Ectodermal cell (in vitro differentiated cells): Measurements from ENCODE around the gene RNH1.

Experiments used
- H3K27ac ChIP-seq: 2 replicates; pipeline ENCODE4 v1.7.0; 2013; ENCODE audit warnings: mild to moderate bottlenecking, low read depth, low read length; ENCODE audit not compliant: insufficient read depth, poor library complexity, severe bottlenecking
- H3K27me3 ChIP-seq: 2 replicates; pipeline ENCODE4 v1.7.0; 2013; ENCODE audit warnings: mild to moderate bottlenecking, low read length; ENCODE audit not compliant: insufficient read depth, control insufficient read depth, poor library complexity, severe bottlenecking
- H3K36me3 ChIP-seq: one replicate; pipeline ENCODE4 v1.7.0; 2013; ENCODE audit warnings: low read length; ENCODE audit not compliant: control insufficient read depth, insufficient read depth
- H3K4me1 ChIP-seq: one replicate; pipeline ENCODE4 v1.7.0; 2013; ENCODE audit warnings: low read length; ENCODE audit not compliant: control insufficient read depth, insufficient read depth
- H3K4me3 ChIP-seq: 2 replicates; pipeline ENCODE4 v1.7.0; 2013; ENCODE audit warnings: low read depth, low read length, control low read depth; ENCODE audit not compliant: insufficient read depth
- H3K9me3 ChIP-seq: 2 replicates; pipeline ENCODE4 v1.7.0; 2013; ENCODE audit warnings: mild to moderate bottlenecking, low read length, moderate library complexity; ENCODE audit not compliant: control insufficient read depth
- WGBS, 2 experiments: methylation state at CpG; one replicate each; pipeline ENCODE4 v1.1.7; 2013; ENCODE audit warnings: missing lambda C conversion rate in 2 of 2; 5-methylcytosine and 5-hydroxymethylcytosine counted together

RNH1 gene

DNA sequence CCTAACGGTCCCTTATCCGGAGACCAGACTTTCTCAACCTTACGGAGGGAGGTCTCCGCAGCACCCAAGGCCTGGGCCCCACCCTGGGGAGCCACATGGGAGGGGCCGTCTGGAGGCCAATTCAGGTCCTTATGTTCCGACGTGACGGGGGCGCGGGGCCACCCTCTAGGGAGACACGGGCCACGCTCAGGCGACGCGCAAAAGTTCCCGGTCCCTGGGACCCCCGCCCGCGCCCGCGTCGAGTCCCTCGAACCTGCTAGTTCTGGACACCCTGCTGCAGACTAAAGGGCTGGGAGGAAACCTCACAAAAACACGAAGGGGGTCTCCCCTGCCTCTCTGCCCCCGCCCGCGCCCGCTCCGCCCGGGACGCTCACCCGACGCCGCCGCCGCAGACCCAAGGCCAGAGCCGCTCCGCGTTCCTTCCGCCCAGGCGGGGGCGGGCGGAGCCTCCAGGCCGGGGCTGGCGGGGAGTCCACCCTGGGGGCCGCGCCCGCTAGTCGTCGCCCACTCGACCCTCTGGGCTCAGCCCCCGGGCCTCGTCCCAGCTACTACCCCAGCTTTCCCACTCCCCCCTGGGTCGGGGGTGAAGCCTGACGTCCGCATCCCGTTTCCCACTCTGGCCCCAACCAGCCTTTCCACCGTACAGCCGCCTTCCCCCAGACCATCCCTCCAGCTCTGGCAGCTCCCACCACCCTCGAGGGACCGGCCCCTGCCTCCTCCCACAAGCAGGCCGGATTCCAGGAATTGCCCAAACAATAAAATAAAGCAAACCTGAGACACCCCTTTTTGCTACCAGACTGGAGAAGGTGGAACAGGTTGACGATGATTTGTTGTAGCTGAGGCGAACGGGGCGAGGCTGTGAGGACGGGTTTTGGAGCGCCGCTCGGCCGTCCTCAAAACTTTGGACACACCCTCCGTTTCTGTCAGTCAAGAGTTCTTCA is 2.7 kb downstream of the RNH1 start:
- peaks cover 11% of the 10 kb centered on the region for H3K4me1 ChIP-seq
- H3K9me3 ChIP-seq, result no peaks in the 10 kb centered on the region
- peaks cover 10% of the 10 kb centered on the region for H3K27me3 ChIP-seq
- 59 to 64% methylated on average over 72 of the region's 72 CpGs for WGBS, 2 experiments
- H3K4me3 ChIP-seq, result no peak overlapping the region
- no peak overlapping the region for H3K27ac ChIP-seq
- H3K36me3 ChIP-seq, result peaks cover 4% of the 10 kb centered on the region

DNA sequence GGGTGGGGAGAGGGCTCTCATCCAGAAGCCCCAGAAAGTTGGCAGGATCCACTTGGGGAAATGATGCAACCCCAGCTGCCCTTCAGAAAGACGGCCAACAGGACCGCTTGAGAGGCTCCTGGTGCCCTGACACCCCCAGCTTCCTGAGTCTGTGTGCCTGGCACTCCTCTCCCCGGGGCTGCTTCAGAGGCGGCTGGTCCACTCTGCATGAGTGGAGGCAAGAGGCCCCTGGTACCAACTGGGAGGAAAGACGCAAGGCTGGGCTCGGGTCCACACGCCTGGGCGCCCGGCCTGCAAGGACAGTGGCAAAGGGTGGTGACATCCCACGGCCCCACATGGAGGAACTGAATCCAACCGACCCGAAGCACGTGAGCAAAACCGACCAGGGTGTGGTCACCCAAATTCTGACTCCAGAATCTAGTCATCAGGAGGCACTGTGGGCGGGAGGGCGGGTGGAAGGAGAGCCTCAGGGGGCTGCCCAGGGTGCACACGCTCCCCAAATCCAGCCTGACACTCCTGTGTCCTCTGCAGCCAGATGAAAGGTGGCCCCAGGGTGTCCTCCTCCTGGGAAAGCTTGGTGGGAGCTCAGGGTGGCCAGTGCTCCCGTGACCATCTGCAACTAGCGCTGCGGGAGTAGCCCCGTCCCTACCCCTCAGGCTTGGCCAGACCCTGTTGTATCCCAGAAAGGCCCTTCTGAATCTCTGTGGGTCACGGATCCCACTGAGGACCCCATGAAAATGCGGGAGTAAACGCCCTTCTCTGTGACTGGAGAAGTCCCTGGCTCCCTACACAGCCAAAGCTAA is 3.7 kb downstream of the RNH1 start:
- Histone ChIP-seq H3K27ac (no peak overlapping the region), H3K27me3 (peaks cover 10% of the 10 kb centered on the region), H3K9me3 (no peaks in the 10 kb centered on the region), H3K36me3 (peaks cover 10% of the 10 kb centered on the region), H3K4me1 (peaks cover 11% of the 10 kb centered on the region), H3K4me3 (no peak overlapping the region)
- 94% methylated on average over 24 of the region's 24 CpGs for WGBS, 2 experiments

DNA sequence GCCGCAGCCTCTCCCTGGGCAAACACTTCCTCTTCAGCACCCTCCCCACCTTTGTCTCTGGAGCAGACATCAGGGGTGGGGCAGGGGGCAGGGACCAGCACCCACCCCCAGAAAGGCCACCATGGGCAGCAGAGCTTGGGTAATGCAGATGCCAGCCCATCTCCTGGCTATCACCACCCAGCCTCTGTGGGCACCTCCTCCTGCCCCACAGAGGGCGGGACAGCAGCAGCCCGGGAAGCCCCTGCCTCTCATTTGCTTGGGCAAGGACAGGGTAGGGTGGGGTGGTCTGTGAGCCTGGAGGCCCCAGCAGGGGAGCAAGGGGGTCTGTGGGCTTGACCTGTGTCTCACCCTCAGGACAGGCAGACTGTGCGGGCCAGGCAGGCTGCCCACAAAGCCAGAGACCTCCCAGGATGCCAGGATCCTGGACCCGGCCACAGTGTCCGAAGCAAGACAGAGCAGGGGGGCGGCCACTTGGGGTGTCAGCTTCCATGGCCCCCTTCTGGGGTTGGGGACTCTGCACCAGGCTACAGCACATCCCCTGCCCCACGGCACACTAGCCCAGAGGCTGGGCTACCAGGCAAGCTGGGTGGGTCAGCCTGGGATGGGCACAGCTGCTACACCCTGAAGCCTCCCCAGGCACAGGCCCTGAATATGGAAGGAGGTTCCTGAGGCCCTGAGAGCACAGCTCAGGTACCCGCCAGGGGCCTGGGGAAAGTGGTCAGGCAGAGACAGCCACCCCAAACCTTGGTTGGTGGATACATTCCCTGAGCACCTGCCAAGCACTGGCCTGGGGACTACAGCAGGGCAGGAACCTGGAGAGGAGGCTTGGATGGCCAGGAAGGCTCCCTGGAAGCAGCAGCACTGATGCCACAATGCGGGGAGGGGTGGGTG is 4.5 kb downstream of the RNH1 start:
- peaks cover 11% of the 10 kb centered on the region for H3K4me1 ChIP-seq
- peaks cover 10% of the 10 kb centered on the region for H3K27me3 ChIP-seq
- no peak overlapping the region for H3K4me3 ChIP-seq
- no peaks in the 10 kb centered on the region for H3K9me3 ChIP-seq
- 92 to 94% methylated on average over 10 of the region's 10 CpGs for WGBS, 2 experiments
- no peak overlapping the region for H3K27ac ChIP-seq
- H3K36me3 ChIP-seq, result peaks cover 18% of the 10 kb centered on the region

DNA sequence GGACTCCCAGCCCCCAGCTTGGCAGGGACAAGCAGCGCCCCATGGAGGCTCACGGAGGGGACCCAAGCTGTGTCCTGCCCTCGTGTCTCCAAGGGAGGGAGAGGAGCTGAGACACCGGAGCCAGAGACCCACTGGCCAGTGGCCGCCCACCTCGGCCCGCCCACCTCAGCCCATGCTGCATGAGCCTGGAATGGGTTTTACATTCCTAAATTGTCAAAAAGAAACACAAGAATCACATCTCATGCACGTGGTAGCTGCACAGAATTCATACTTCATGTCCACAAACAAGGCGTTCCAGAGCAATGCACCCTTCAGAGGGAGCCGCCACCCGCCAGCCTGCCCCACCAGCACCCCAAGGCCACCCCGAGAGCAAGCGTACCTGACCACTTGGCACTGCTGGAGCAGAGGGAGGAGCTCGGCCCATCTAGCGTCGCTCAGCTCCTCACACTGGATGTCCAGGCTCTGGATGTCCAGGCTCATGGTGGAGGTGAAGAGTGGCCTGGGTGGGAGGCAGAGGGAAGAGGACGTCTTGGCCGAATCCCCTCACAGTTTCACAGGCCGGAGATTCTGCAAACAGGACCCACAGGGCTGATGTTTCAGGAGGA is 5.3 kb downstream of the RNH1 start:
- WGBS, 2 experiments, result 88 to 89% methylated on average over 19 of the region's 19 CpGs
- Histone ChIP-seq H3K4me1 (peaks cover 11% of the 10 kb centered on the region), H3K36me3 (peaks cover 26% of the 10 kb centered on the region), H3K27ac (no peak overlapping the region), H3K9me3 (no peaks in the 10 kb centered on the region), H3K4me3 (no peak overlapping the region), H3K27me3 (peaks cover 10% of the 10 kb centered on the region)

DNA sequence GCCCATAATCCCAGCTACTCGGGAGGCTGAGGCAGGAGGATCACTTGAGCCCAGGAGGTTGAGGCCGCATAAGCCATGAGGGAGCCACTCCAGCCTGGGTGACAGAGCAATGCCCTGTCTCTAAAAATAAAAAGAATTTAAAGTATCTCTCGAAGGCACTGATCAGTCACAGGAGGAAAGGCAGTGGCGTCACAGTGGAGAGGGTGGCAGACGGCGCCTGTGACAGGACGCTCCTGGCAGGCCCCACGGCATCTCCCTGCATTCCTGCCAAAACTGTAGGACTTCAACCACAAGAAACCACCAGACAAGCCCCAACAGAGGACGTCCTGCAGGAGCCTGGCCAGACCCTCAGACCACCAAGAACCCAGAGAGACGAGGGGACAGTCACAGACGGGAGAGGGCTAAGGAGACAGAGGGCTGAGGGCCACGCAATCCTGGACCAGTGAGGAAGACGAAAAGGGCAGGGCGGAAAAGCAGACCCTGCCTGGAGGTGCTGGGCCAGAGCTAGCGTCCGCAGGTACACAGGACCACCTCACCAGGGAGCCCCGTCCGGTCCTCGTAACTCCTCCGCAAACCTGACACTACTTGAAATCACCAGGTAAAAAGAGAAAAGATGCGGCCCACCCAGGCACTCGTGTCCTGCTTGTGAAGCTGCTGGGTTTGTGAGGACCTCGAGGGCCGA is 5.9 kb downstream of the RNH1 start:
- 95% methylated on average over 24 of the region's 24 CpGs for WGBS, 2 experiments
- H3K36me3 ChIP-seq, result peaks cover 30% of the 10 kb centered on the region

DNA sequence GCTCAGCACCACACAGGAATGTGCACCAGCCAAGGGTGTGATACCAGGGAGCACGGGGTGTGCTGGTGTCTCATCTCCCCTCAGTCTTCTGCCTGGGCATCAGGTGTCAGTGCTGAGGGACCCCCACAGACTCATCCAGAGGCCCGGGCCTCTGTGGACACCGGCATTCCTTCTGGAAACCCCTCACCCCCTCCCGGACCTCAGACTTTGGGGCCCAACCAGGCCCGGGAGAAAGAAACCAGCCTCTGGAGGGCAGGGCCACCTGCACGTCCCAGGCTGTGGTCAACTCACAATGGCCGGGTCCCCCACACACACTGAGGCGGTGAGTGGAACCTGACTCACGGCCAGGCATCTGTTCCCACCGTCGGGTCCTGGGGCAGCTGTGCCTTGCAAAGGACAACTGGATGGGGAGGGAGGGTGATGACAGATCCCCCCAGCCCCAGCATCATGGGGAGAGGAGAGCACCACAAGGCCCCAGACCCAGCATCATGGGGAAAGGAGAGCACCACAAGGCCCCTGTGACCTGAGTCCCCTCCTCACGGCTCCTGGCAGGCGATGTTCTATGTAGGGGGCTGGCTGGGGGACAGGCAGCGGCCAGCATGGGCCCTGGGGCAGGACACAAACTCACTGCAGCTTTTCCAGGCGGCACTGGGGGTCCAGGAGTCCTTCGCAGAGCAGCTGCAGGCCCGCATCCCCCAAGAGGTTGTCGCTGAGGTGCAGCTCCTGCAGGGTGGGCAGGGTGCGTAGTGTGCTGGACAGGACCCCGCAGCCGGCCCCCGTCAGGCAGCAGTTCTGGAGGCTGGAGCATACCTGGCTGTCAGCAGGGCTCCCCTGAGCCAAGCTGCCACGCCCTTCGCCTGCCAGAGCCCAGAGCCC is 7.6 kb downstream of the RNH1 start:
- H3K9me3 ChIP-seq, result no peaks in the 10 kb centered on the region
- 94 to 95% methylated on average over 24 of the region's 24 CpGs for WGBS, 2 experiments
- H3K4me1 ChIP-seq, result peaks cover 2% of the 10 kb centered on the region
- no peak overlapping the region for H3K27ac ChIP-seq
- peaks cover 30% of the 10 kb centered on the region for H3K36me3 ChIP-seq
- peaks cover 2% of the 10 kb centered on the region for H3K27me3 ChIP-seq
- no peak overlapping the region for H3K4me3 ChIP-seq

More for the DNA sequence above, 5.9 kb downstream of the RNH1 start:
- Histone ChIP-seq H3K4me1 (peaks cover 11% of the 10 kb centered on the region), H3K27ac (no peak overlapping the region), H3K4me3 (no peak overlapping the region), H3K27me3 (peaks cover 10% of the 10 kb centered on the region), H3K9me3 (no peaks in the 10 kb centered on the region)

DNA sequence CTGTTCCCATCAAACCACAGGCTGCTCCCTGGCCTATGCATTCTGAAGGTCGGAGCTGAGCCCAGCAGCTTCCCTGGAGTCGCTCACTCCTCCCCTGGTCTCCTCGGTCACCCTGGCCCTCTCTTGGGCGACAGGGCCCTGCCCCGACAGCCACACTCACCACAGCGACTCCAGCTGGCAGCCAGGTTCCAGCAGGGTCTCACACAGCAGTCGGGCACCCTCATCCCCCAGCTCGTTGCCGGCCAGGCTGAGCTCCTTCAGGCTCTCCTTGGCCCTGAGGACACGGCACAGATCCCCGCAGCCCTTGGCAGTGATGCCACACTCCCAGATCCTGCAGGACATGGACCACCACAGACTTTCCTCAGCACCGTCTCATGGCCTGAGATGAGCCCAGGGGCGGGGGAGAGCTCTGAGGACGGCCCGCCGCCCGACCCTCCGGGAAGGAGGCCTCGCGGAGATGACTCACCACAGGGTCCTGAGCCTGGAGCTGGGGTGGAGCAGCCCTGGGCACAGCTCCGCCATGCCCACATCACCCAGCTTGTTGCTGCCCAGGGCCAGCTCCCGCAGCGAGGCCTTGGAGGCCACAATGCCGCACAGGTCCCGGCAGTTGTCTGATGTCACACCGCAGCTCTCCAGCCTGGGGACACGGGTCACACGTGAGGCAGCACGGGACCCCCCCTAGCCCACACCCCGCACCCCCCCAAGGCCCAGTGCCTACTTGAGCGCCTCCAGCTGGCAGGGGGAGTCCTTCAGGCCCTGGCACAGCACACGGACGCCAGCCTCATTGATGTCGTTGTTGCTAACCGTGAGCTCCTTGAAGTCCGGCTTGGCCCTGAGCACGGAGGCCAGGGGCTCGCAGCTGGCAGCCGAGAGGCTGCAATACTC is 8.5 kb downstream of the RNH1 start:
- Histone ChIP-seq H3K4me3 (no peak overlapping the region), H3K27ac (no peak overlapping the region), H3K9me3 (no peaks in the 10 kb centered on the region), H3K27me3 (no peaks in the 10 kb centered on the region), H3K4me1 (no peaks in the 10 kb centered on the region), H3K36me3 (peaks cover 30% of the 10 kb centered on the region)
- 94% methylated on average over 39 of the region's 39 CpGs for WGBS, 2 experiments

DNA sequence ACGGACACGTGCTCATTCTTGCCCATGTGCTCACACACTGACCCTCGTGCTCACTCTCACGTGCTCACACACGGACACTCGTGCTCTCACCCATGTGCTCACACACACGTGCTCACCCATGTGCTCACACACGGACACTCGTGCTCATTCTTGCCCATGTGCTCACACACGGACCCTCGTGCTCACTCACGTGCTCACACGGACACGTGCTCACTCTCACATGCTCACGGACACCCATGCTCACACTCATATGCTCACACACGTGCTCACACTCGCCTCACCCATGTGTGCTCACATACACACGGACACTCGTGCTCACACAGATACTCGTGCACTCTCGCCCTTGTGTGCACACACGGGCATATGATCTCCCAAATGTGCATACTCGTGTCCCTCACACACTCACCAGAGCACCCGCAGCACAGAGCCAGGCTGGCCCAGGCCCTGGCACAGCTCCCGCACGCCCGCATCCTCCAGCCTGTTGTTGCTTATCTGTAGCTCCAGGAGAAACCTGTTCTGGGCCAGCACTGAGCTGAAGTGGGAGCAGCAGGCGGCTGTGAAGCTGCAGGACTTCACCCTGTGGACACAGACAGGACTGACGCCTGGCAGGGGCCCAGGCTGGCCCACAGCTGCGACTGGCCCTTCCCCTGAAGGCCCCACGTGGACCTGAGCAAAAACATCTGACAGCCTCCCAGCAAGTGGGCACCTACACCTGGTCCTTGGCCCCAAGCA is 9.3 kb downstream of the RNH1 start:
- H3K27ac ChIP-seq, result no peak overlapping the region
- H3K4me3 ChIP-seq, result no peak overlapping the region
- no peaks in the 10 kb centered on the region for H3K9me3 ChIP-seq
- peaks cover 30% of the 10 kb centered on the region for H3K36me3 ChIP-seq
- no peaks in the 10 kb centered on the region for H3K27me3 ChIP-seq
- 95 to 96% methylated on average over 31 of the region's 31 CpGs for WGBS, 2 experiments
- no peaks in the 10 kb centered on the region for H3K4me1 ChIP-seq
